DND-41 (cell line): ENCODE results near the gene ATXN3.
A peak's percentile ranks its signal among the peaks of the same experiment; 100 is the strongest.

ENCODE experiments used
- ATAC-seq: fragments of 200-7000 bp; cut with Tn5 transposase; 3 replicates; pipeline ENCODE4 v1.9.1; 2021; ENCODE audit warnings: low read depth; ENCODE audit not compliant: insufficient read depth
- DNase-seq: peaks from one replicate; pipeline ENCODE4 v3.0.0-alpha.2; 2020
- H2AFZ ChIP-seq: 2 replicates; pipeline ENCODE4 v1.6.0; 2012; ENCODE audit warnings: low read depth, low read length
- H3K27ac ChIP-seq: 2 replicates; pipeline ENCODE4 v1.5.1; 2012; ENCODE audit warnings: low read length, inconsistent platforms
- H3K27me3 ChIP-seq: fragments of 200-600 bp; sonication (generic); 2 replicates; pipeline ENCODE4 v1.6.0; 2012; ENCODE audit warnings: low read length, mild to moderate bottlenecking, inconsistent platforms; ENCODE audit not compliant: insufficient read depth, poor library complexity
- H3K36me3 ChIP-seq: 2 replicates; pipeline ENCODE4 v1.5.1; 2012; ENCODE audit warnings: low read length, inconsistent platforms; ENCODE audit not compliant: insufficient read depth
- H3K4me1 ChIP-seq: 2 replicates; pipeline ENCODE4 v1.5.1; 2012; ENCODE audit warnings: mild to moderate bottlenecking, low read length; ENCODE audit not compliant: insufficient read depth
- H3K4me2 ChIP-seq: 2 replicates; pipeline ENCODE4 v1.6.0; 2012; ENCODE audit warnings: mild to moderate bottlenecking, moderate library complexity, low read length, inconsistent platforms; ENCODE audit not compliant: insufficient read depth
- H3K4me3 ChIP-seq, 2 experiments: fragments of 200-600 bp in 1 of 2; shearing (Covaris generic) in 1 of 2; 2 replicates each; pipeline ENCODE4 v1.5.1; 2012 to 2016; ENCODE audit warnings: inconsistent platforms in 2 of 2, low read length in 2 of 2, mild to moderate bottlenecking in 2 of 2, low read depth in 1 of 2, moderate library complexity in 1 of 2
- H3K79me2 ChIP-seq: 2 replicates; pipeline ENCODE4 v1.6.0; 2012; ENCODE audit warnings: low read length, inconsistent platforms; ENCODE audit not compliant: insufficient read depth
- H3K9ac ChIP-seq: 2 replicates; pipeline ENCODE4 v1.6.0; 2012; ENCODE audit warnings: low read depth, mild to moderate bottlenecking, inconsistent platforms, low read length, moderate library complexity
- H3K9me3 ChIP-seq: 2 replicates; pipeline ENCODE4 v1.5.1; 2012; ENCODE audit warnings: low read length, moderate library complexity, mild to moderate bottlenecking, inconsistent platforms; ENCODE audit not compliant: insufficient read depth, severe bottlenecking
- H4K20me1 ChIP-seq: 2 replicates; pipeline ENCODE4 v1.6.0; 2012; ENCODE audit warnings: low read length; ENCODE audit not compliant: insufficient read depth
- EZH2 ChIP-seq: IDR thresholded peaks from 3 replicates; pipeline ENCODE4 v1.6.1; 2012; ENCODE audit warnings: borderline replicate concordance, low read depth, mild to moderate bottlenecking, moderate library complexity, low read length, inconsistent platforms; ENCODE audit not compliant: severe bottlenecking
- TF ChIP-seq, protein P1 (sequence below): IDR thresholded peaks from 2 replicates; pipeline ENCODE4 v1.5.1; 2012; ENCODE audit warnings: borderline replicate concordance, low read length, moderate library complexity, mild to moderate bottlenecking; ENCODE audit not compliant: poor library complexity, severe bottlenecking; ENCODE audit errors: extremely low read depth

Gene ATXN3

DNA sequence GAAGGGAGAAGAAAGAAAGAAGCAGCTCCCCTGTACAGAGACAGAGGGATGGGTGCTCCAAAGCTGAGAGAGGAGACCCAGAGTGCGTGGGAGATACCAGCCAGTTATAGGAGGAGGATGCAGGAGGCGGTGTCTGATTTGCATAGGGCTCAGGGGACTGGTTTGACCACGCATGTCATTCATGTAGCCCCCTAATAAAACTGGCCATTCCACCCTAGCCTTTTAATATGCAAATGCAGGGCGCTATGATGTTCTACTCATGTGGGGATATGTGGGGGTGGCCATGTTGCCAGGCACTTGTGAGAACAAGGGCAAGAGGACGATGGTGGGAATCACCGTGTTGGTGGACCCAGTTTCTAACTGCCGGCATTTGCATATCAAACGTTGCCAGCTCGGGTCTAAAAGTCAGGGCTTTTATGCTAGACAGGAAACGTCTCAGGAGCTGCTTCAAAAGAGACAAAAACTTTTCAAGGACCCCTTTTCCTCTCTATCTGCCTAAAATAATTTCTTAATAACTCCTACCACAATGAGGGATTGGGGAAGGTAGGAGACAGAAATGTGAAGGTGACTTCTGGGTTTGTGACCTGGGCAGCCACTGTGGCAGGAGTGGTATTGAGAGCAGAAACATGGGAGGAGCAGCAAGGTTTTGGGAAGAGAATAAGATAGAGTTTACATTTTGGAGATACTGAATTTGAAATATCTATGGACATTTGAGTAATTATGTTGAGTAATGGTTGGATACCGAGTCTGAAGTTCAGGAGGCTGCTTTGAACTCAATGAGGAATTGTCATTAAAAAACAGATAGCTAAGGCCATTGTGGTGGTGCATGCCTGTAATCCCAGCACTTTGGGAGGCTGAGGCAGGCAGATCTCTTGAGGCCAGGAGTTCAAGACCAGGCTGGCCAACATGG lies 2.2 kb upstream of the ATXN3 start:
- Histone ChIP-seq H3K79me2 (peaks cover 27% of the 10 kb centered on the region), H3K9ac (no peak overlapping the region), H3K36me3 (no peaks in the 10 kb centered on the region), H2AFZ (peak overlapping the region; percentile 26; the same call in 1 of the 2 replicates), H3K9me3 (no peaks in the 10 kb centered on the region), H4K20me1 (peaks cover 8% of the 10 kb centered on the region; the same call in 1 of the 2 replicates), H3K27me3 (no peaks in the 10 kb centered on the region), H3K4me3 (no peak overlapping the region), H3K27ac (no peak overlapping the region), H3K4me1 (peaks cover 31% of the 10 kb centered on the region), H3K4me2 (no peak overlapping the region)
- ATAC-seq (no peak), DNase-seq (peak; percentile 29)
- TF ChIP-seq, protein P1, sequence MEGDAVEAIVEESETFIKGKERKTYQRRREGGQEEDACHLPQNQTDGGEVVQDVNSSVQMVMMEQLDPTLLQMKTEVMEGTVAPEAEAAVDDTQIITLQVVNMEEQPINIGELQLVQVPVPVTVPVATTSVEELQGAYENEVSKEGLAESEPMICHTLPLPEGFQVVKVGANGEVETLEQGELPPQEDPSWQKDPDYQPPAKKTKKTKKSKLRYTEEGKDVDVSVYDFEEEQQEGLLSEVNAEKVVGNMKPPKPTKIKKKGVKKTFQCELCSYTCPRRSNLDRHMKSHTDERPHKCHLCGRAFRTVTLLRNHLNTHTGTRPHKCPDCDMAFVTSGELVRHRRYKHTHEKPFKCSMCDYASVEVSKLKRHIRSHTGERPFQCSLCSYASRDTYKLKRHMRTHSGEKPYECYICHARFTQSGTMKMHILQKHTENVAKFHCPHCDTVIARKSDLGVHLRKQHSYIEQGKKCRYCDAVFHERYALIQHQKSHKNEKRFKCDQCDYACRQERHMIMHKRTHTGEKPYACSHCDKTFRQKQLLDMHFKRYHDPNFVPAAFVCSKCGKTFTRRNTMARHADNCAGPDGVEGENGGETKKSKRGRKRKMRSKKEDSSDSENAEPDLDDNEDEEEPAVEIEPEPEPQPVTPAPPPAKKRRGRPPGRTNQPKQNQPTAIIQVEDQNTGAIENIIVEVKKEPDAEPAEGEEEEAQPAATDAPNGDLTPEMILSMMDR = no peak
- TF ChIP-seq EZH2 = no peak

DNA sequence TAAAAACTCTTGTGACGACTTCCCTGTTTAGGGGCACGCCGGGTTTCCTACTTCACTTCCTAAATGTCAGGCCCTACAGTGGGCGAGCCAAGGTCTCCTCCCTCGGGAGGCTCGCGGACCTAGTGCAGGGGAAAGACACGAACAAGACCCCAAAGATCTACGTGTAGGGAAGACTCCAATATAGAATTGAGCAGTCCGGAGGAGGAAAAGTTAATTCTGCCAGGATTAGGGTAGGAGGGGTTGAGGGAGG lies 564 bp downstream of the ATXN3 start:
- H3K4me3 ChIP-seq = peak overlapping the region; percentile 78 to 81
- H4K20me1 ChIP-seq = peaks cover 15% of the 10 kb centered on the region; the same call in 1 of the 2 replicates
- H2AFZ ChIP-seq = peak overlapping the region; percentile 74
- no peak for DNase-seq
- no peak for TF ChIP-seq EZH2
- TF ChIP-seq, protein P1 = no peak
- no peaks in the 10 kb centered on the region for H3K9me3 ChIP-seq
- no peaks in the 10 kb centered on the region for H3K36me3 ChIP-seq
- H3K27me3 ChIP-seq = no peaks in the 10 kb centered on the region
- peaks cover 40% of the 10 kb centered on the region for H3K4me1 ChIP-seq
- H3K79me2 ChIP-seq = peaks cover 54% of the 10 kb centered on the region
- peak overlapping the region; percentile 79 for H3K4me2 ChIP-seq
- peak; percentile 15 for ATAC-seq
- H3K27ac ChIP-seq = peak overlapping the region; percentile 94
- H3K9ac ChIP-seq = peak overlapping the region; percentile 78

DNA sequence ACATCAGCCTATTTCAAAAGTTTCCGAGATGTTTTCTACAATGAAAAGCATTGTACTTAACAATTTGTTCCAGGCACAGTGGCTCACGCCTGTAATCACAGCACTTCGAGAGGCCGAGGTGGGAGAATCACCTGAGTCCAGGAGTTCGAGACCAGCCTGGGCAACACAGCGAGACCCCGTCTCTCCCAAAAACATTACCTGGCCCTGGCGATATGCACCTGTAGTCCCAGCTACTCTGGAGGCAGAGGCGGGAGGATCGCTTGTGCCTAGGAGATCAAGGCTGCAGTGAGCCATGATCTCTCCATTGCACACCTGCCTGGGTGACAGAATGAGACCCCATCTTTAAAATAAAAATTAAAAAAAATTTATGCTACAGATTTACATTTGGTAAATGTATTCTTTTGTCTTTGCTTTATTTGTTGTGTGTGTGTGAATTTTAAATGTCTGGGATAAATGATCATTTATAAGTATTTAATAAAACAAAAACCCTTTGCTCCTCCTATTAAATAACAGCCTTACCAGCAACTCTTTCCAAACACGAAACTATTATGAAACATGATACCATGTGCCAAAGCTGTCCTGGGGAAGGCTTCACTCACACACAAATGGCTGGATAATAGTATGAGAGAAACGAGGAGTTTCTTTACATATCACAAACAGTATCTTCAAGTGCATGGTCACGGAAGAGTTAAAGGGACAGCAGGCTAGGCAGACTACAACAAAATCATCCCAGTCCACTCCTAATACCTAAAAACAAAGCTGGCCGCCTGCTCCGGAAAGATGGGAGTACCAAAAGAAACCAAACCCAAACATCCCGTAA lies 1.1 kb downstream of the ATXN3 start:
- H2AFZ ChIP-seq = peak overlapping the region; percentile 74
- ATAC-seq = no peak
- peak overlapping the region; percentile 94 for H3K27ac ChIP-seq

More for the DNA sequence above, 1.1 kb downstream of the ATXN3 start:
- peaks cover 59% of the 10 kb centered on the region for H3K79me2 ChIP-seq
- H4K20me1 ChIP-seq = peaks cover 15% of the 10 kb centered on the region; the same call in 1 of the 2 replicates
- no peaks in the 10 kb centered on the region for H3K36me3 ChIP-seq
- no peaks in the 10 kb centered on the region for H3K9me3 ChIP-seq
- peak overlapping the region; percentile 78 to 81 for H3K4me3 ChIP-seq
- no peak for DNase-seq
- H3K27me3 ChIP-seq = no peaks in the 10 kb centered on the region
- TF ChIP-seq, protein P1 = no peak
- no peak for TF ChIP-seq EZH2
- peaks cover 40% of the 10 kb centered on the region for H3K4me1 ChIP-seq
- H3K9ac ChIP-seq = peak overlapping the region; percentile 78
- peak overlapping the region; percentile 79 for H3K4me2 ChIP-seq
